Tibial nerve (tissue), 4 donors: ENCODE measurements around the gene LDB3.

Experiments used
- EP300 ChIP-seq, 2 donors: sonication (generic); formaldehyde crosslinking; IDR thresholded peaks; one replicate each; pipeline ENCODE4 v1.6.1; 2017; ENCODE audit warnings: antibody characterized with exemption in 2 of 2, mild to moderate bottlenecking in 1 of 2
- POLR2A ChIP-seq, 2 donors: fragments of 450-650 bp; IDR thresholded peaks; one replicate each; pipeline ENCODE4 v1.6.1; 2017; ENCODE audit warnings: antibody characterized with exemption in 2 of 2, mild to moderate bottlenecking in 2 of 2, moderate library complexity in 2 of 2
- TF ChIP-seq, protein P1 (sequence below), 5 experiments: fragments of 200-600 bp in 3 of 5; fragments of 450-650 bp in 2 of 5; sonication (generic) in 3 of 5; IDR thresholded peaks; one replicate each; pipeline ENCODE4 v1.5.1; 2016 to 2019; ENCODE audit warnings: antibody characterized with exemption in 5 of 5, mild to moderate bottlenecking in 3 of 5, moderate library complexity in 2 of 5

DNA sequence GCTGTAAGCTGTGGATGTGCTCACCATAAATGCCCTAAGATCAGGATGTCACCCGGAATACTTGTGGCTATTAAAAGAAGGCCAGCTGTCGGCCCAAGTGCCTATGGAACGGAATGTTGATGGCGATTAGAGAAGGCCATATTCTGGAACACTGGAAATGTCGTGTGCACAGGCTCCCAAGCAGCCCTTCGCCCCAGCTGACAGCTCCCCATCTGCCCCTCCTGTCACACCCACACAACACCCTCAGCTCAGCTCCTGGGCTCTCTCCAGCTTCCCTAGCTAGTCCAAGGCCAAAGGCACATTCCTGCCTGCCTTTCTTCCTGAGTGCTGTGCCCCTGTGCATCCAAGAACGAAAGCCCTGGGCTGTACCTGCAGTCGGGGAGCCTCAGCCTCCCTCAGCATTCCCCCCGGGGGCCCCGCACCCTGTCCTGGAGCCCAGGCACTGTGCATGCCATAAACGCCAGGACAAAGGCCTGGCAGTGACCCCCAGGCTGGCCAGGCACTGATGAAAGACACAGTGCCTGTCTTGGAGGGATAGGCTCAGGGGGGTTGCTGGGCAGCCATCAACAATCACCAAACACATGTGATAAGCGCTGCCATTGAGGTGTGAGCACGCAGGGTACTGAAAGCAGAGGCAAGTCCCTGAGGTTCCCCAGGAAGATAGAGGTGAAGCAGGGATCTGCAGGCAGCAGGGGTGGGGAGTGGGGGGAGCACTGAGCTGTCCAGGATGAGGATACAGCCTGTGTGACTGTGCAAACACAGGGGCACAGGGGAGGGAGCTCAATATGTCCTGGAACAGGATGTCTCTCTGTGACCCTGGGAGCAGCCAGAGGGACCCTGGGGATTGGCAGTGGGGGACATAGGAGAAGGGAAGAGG, 3.7 kb upstream of the LDB3 start:
- TF ChIP-seq, protein P1, sequence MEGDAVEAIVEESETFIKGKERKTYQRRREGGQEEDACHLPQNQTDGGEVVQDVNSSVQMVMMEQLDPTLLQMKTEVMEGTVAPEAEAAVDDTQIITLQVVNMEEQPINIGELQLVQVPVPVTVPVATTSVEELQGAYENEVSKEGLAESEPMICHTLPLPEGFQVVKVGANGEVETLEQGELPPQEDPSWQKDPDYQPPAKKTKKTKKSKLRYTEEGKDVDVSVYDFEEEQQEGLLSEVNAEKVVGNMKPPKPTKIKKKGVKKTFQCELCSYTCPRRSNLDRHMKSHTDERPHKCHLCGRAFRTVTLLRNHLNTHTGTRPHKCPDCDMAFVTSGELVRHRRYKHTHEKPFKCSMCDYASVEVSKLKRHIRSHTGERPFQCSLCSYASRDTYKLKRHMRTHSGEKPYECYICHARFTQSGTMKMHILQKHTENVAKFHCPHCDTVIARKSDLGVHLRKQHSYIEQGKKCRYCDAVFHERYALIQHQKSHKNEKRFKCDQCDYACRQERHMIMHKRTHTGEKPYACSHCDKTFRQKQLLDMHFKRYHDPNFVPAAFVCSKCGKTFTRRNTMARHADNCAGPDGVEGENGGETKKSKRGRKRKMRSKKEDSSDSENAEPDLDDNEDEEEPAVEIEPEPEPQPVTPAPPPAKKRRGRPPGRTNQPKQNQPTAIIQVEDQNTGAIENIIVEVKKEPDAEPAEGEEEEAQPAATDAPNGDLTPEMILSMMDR (IDR thresholded peaks at IDR 0.05), result no peak
- TF ChIP-seq POLR2A (IDR thresholded peaks at IDR 0.05), result no peak
- no peak for TF ChIP-seq EP300 (IDR thresholded peaks at IDR 0.05)
